GM21360 (cell line): ENCODE measurements around the gene PTPRM.

Experiments
- ATAC-seq: cut with Tn5 transposase; IDR thresholded peaks from one replicate; pipeline ENCODE4 v1.9.1; 2021; ENCODE audit warnings: mild to moderate bottlenecking, moderate library complexity; ENCODE audit not compliant: unreplicated experiment

Gene PTPRM

GRCh38 chr18:8367217-8367988, 800.3 kb downstream of the PTPRM start:
- ATAC-seq: no peak

DNA sequence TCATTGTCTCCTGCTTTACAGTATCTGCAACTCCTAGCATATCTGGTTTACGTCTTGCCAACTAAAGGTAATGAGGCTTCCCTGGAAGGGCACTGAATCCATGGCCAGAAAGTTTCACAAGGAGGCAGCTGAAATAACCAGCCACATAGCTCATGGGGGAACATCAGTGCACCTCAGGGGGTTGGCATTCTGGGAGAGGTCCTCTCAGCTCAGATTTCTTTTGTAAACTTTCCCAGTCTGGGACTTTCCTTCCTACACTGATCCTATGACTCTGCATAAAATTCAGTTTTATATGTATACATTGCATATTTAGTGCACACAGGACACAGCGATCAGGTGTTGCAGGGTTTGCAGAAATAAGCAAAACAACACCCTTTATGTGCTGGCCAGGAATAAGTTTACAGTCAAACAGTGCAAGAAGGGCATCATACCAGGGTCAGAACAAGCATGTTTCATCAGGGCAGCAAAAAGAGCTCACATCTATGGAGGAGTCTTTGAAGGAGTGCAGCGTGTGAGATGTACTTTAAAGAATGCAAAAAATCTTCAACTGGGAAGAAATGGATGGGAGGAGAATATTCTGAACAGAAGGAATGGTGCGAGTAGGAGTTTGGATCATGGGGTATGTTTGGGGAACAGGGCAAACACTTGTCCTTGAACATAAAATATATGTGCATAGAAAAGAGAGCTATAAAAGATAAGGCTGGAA, 801.5 kb downstream of the PTPRM start:
- ATAC-seq: no peak

DNA sequence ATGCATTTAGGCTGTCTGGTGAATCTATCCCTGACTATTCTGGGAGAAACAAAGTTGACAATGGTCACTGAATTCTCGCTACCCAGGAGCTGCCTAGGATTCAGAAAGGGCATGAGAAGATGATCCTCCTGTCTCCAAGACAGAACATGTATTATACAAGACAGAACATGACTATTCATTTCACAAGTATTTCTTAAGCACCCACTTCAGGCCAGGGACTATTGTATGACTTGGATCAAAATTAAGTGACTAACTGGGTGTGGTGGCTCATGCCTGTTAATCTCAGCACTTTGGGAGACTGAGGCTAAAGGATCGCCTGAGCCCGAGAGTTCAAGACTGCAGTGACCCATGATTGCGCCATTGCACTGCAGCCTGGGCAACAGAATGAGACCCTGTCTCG, 806.4 kb downstream of the PTPRM start:
- ATAC-seq: no peak

GRCh38 chr18:8374676-8375075, 807.6 kb downstream of the PTPRM start:
- ATAC-seq: no peak

- no peak for ATAC-seq
Observed at GRCh38 chr18:8375249-8375648, 808.1 kb downstream of the PTPRM start.

DNA sequence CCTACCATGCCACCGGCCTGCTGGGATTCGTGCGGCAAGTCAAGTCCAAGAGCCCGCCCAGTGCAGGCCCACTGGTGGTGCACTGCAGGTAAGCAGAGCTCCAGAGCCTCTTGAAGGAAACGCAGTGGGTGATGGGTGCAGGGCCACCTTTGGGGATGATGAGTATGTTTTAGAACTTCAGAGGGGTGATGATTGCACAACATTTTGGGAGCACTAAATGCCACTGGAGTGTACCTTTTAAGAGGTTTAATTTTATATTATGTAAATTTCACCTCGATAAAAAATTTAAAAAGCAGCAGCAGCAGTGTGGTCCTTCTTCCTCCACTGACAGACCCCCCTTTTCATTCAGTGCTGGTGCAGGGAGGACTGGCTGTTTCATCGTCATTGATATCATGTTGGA, 809.0 kb downstream of the PTPRM start:
- no peak for ATAC-seq

DNA sequence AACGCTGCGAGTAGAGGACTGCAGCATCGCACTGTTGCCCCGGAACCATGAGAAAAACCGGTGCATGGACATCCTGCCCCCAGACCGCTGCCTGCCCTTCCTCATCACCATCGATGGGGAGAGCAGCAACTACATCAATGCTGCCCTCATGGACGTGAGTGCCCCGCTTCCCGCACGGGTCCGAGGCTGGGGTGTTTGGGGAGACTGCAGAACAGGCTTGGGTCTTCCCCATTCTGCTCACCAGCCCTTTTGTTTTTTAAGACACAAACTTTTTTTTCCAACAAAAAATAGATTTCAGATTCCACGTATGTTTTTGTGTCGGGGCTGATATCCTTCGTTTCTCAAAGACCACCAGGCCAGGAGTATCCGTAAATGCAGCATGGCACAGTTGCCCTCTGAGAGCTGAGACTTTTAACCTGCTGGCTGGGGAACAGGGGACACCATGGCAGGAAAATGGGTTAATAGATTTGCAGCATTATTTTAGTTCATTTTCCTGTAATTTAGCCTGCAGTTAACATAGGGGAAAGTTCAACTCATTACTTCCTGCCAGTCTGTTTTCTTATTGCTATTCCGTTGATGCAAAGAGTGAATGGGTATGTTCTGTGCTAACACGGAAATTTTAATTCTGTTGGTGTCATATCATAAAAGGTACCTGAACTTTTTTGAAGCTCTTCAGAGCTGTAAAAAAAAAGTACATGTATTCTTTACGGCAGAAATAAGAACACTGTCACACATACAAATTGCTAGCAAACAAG, 812.2 kb downstream of the PTPRM start:
- ATAC-seq: no peak

- no peak for ATAC-seq
Observed at GRCh38 chr18:8380006-8380405, 812.9 kb downstream of the PTPRM start.

GRCh38 chr18:8380926-8381325, 813.8 kb downstream of the PTPRM start:
- no peak for ATAC-seq

- ATAC-seq: no peak
Observed at GRCh38 chr18:8381821-8382459, 814.8 kb downstream of the PTPRM start.

- ATAC-seq: no peak
Observed at GRCh38 chr18:8385400-8385799, 818.3 kb downstream of the PTPRM start.

DNA sequence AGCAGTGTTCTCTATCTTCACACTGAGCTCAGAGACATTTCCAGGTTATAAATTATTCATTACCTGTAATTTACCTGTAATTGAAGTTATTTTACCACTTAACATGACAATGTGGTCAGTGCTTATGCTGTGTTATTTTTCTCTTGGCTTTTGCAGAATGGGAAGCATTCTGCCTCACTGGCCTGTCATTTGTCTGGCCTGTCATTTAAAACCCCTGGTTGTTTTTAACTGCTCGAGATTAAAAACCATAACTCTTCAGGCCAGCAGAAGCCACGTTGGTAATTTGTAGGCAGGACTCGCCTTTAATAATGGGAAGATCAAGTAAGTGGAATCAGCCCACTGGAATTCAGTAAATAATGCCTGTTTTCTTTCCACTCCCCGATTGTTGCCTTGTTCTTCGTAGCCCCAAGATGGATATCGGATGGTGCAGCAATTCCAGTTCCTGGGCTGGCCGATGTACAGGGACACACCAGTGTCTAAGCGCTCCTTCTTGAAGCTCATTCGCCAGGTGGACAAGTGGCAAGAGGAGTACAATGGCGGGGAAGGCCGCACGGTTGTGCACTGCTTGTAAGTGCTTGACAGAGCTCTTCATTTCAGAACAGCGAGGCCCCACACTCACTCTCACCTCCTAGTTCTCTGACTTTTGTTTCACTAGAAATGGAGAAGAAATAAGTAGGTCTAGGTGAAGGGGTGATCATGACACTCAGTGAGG, 819.7 kb downstream of the PTPRM start:
- no peak for ATAC-seq

GRCh38 chr18:8389391-8390340, 822.5 kb downstream of the PTPRM start:
- ATAC-seq: no peak

- no peak for ATAC-seq
Observed at GRCh38 chr18:8391068-8391467, 824.0 kb downstream of the PTPRM start.

GRCh38 chr18:8396254-8396653, 829.1 kb downstream of the PTPRM start:
- ATAC-seq: no peak

GRCh38 chr18:8397034-8397433, 829.9 kb downstream of the PTPRM start:
- ATAC-seq: no peak

- ATAC-seq: no peak
Observed at GRCh38 chr18:8399138-8399537, 832.0 kb downstream of the PTPRM start.

GRCh38 chr18:8400193-8400752, 833.2 kb downstream of the PTPRM start:
- ATAC-seq: no peak

- ATAC-seq: no peak
Observed at GRCh38 chr18:8400825-8401224, 833.7 kb downstream of the PTPRM start.
